RWPE1 (cell line): Measurements from ENCODE around the gene CRYGN.

Experiments
- CTCF ChIA-PET: fragments of 350-600 bp; sonication (Branson Sonifier 250); formaldehyde crosslinking; extraction: SDS; loops from one replicate; lab custom pipeline; 2021; lab: Yijun Ruan, JAX
- POLR2A ChIA-PET: fragments of 400-600 bp; formaldehyde crosslinking; extraction: SDS; loops from one replicate; lab custom pipeline; 2020; ENCODE audit warnings: antibody characterized with exemption; ENCODE audit not compliant: low non-redundant PET; lab: Yijun Ruan, JAX
- DNase-seq: peaks from one replicate; pipeline ENCODE4 v3.0.0; 2012; ENCODE audit warnings: low spot score
- H3K27ac ChIP-seq: fragments of 450-650 bp; 2 replicates; pipeline ENCODE4 v1.5.1; 2017
- CTCF ChIP-seq: fragments of 450-650 bp; conservative IDR thresholded peaks from 2 replicates; pipeline ENCODE4 v1.5.1; 2017; ENCODE audit warnings: low read depth, mild to moderate bottlenecking

CRYGN gene

GRCh38 chr7:151437159-151437553, 2.8 kb downstream of the CRYGN start:
- ChIA-PET CTCF (no interaction called here), POLR2A (no interaction called here)
- TF ChIP-seq CTCF = no peak
- H3K27ac ChIP-seq = no peak overlapping the region
- DNase-seq = no peak

DNA sequence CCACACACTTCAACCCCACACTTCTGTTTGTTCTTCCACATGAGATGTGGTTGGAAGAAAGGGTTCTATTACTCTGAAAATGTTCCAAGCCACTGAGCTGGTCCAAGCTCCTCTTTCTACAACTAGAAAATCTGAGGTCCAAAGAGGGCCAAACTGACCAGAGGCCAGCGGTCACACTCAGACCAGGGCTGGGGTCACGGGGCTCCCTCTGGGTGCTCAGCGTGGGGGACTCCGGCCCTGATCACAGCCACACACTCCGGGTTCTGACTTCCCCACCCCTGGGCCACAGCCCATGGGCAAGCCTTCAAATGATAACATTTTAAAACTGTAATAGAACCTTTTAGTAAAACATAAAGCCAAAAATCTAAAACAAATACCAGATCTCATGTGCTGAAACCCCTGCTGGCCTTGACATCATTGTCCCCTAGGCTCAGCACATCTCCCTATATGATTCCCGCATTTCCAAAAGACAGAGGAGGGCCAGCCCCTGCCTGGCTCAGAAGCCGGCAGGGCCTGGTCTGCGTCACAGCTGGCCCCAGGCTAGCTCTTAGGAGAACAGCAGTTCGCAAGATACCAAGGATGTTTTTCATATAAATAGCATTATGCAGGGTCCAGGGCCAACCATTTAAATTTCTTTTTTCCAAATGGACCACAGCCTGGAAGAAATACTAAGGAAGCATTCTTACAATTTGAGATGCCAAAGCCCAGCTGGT, 3.3 kb downstream of the CRYGN start:
- CTCF ChIA-PET = no interaction called here
- POLR2A ChIA-PET = no interaction called here
- H3K27ac ChIP-seq = no peak overlapping the region
- no peak for TF ChIP-seq CTCF
- DNase-seq = no peak

GRCh38 chr7:151435971-151436370, 4.0 kb downstream of the CRYGN start:
- ChIA-PET CTCF (no interaction called here), POLR2A (no interaction called here)
- DNase-seq = no peak
- no peak overlapping the region for H3K27ac ChIP-seq
- no peak for TF ChIP-seq CTCF

DNA sequence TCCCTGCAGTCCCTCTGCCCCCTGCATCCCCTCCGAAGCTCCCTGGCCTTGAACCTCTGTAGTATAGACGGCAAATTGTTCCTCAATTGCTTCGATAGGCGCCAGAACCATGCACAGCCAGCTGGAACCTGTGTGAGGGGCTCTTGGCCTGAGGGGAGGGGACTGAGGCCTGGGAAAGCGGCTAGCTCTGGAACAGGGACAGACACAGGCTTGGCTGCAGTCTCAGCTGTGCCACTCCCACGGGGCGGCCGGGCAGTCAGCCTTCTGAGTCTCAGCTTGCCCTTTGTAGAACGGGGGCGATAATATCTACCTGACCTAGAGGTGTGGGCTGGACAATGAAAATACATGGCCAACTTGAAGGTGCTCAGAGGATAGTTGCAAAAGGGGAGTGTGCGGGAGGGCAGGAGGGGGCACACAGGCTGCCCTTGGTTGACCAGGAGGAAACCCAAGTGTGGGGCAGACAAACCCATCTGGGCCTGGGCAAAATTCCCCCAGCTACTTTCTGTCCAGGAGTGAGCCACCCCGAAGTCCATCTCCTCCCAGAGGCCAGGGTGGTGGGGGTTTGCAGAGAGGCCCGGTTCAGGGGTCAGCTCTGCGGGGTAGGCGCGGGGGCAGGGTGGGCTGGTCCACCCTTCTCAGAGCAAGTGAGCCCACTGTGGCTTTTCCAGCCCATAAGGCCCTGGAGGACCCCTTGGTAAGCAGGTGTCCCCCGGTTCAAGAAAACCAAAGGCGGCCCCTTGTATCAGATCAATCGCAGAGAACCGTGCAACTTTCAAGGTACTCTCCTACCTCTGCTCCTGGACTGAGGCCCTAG, 4.6 kb downstream of the CRYGN start:
- no peak for TF ChIP-seq CTCF
- CTCF ChIA-PET = no interaction called here
- no peak for DNase-seq
- POLR2A ChIA-PET = no interaction called here
- no peak overlapping the region for H3K27ac ChIP-seq

- ChIA-PET CTCF (no interaction called here), POLR2A (no interaction called here)
- TF ChIP-seq CTCF = no peak
- no peak for DNase-seq
- no peak overlapping the region for H3K27ac ChIP-seq
These were observed 5.4 kb downstream of the CRYGN start for GRCh38 chr7:151434549-151434948.

- CTCF ChIA-PET = no interaction called here
- TF ChIP-seq CTCF = no peak
- no peak for DNase-seq
- no peak overlapping the region; the same call in 1 of the 2 replicates for H3K27ac ChIP-seq
- POLR2A ChIA-PET = no interaction called here
These were observed 6.1 kb downstream of the CRYGN start for GRCh38 chr7:151433721-151434400.
